ENCODE data around the gene PIR. TPM values are rescaled to one million over a fixed set of nuclear protein-coding genes. Genes with fewer than 3 reads are reported as not detected.

The PIR gene
- total and polyA plus RNA-seq, 2 donors (not counting 3 experiments of a cell fraction or from before 2014, with no cell fraction given): 89.0 to 108 TPM

GRCh38 chrX:15391850-15392249, 101.3 kb downstream of the PIR start:
- Histone ChIP-seq H3K9me3 (replicated peaks; ENCODE audit: control insufficient read depth, insufficient read depth, low read length) (no peaks in the 10 kb centered on the region), H3K9me1 (replicated peaks; ENCODE audit: control insufficient read depth, extremely low read depth, insufficient read depth, low read length) (no peaks in the 10 kb centered on the region), H3K4me2 (ENCODE audit: insufficient read depth, low read length) (no peak overlapping the region), H3K9ac (replicated peaks; ENCODE audit: extremely low read depth, insufficient read depth, low read length) (no peak overlapping the region), H3K27me3 (ENCODE audit: control insufficient read depth in 2 of 2, insufficient read depth in 2 of 2, low read length in 2 of 2) (no peaks in the 10 kb centered on the region), H3K4me1 (ENCODE audit: control insufficient read depth, extremely low read depth, insufficient read depth, low read length) (no peaks in the 10 kb centered on the region), H3K36me3 (ENCODE audit: control insufficient read depth in 2 of 2, extremely low read depth in 1 of 2, insufficient read depth in 2 of 2, low read length in 2 of 2) (peaks cover 2 to 9% of the 10 kb centered on the region in 2 experiments), H2AFZ (ENCODE audit: low read depth, low read length) (no peak overlapping the region), H4K20me1 (replicated peaks; ENCODE audit: control insufficient read depth, extremely low read depth, insufficient read depth, low read length) (no peaks in the 10 kb centered on the region), H3K27ac (ENCODE audit: insufficient read depth, low read depth, low read length) (no peak overlapping the region), H3K4me3 (replicated peaks in 1 of 3; ENCODE audit: insufficient read depth in 1 of 3, low read depth in 1 of 3, low read length in 3 of 3) (no peak overlapping the region), H3K79me2 (ENCODE audit: control insufficient read depth, insufficient read depth, low read length) (no peaks in the 10 kb centered on the region)
- intact Hi-C loops (cut with micrococcal nuclease) (no loop called here), dilution Hi-C loops (cut with MboI; ENCODE audit: extremely low pct_ligation_motif_present, low sequenced_read_pairs) (no loop called here)
- CTCF ChIA-PET: no interaction called here
- FAIRE-seq (no peak), DNase-seq (ENCODE audit: low read depth, low spot score) (no peak)
- POLR2A ChIA-PET: no interaction called here
- BruUV-seq (replicated peaks): no TSS peak
- TF ChIP-seq POLR2AphosphoS5 (IDR thresholded peaks at IDR 0.05; ENCODE audit: insufficient read depth, low read depth, low read length) (no peak), JUN (IDR thresholded peaks at IDR 0.05; ENCODE audit: borderline replicate concordance, insufficient read depth, insufficient read length, low read depth) (no peak), EZH2 (IDR thresholded peaks at IDR 0.05; ENCODE audit: borderline replicate concordance, low read depth, low read length, severe bottlenecking) (no peak), FOS (IDR thresholded peaks at IDR 0.05; ENCODE audit: borderline replicate concordance, insufficient read depth, low read length) (no peak), POLR2A (IDR thresholded peaks at IDR 0.05; ENCODE audit: low read depth, low read length) (no peak), GATA2 (IDR thresholded peaks at IDR 0.05; ENCODE audit: insufficient read depth, insufficient read length, low read depth, low read length) (no peak), MAX (IDR thresholded peaks at IDR 0.05; ENCODE audit: insufficient read depth, insufficient read length) (no peak), MYC (IDR thresholded peaks at IDR 0.05; ENCODE audit: low read depth, low read length) (no peak)
- TF ChIP-seq, protein P1, sequence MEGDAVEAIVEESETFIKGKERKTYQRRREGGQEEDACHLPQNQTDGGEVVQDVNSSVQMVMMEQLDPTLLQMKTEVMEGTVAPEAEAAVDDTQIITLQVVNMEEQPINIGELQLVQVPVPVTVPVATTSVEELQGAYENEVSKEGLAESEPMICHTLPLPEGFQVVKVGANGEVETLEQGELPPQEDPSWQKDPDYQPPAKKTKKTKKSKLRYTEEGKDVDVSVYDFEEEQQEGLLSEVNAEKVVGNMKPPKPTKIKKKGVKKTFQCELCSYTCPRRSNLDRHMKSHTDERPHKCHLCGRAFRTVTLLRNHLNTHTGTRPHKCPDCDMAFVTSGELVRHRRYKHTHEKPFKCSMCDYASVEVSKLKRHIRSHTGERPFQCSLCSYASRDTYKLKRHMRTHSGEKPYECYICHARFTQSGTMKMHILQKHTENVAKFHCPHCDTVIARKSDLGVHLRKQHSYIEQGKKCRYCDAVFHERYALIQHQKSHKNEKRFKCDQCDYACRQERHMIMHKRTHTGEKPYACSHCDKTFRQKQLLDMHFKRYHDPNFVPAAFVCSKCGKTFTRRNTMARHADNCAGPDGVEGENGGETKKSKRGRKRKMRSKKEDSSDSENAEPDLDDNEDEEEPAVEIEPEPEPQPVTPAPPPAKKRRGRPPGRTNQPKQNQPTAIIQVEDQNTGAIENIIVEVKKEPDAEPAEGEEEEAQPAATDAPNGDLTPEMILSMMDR (IDR thresholded peaks at IDR 0.05; ENCODE audit: extremely low read depth in 1 of 2, insufficient read depth in 1 of 2, low read depth in 1 of 2, low read length in 2 of 2): no peak
